Brain pericyte (primary cell): ENCODE measurements around the gene ZDHHC11B.
"Not testable (repeated sequence)": the region's sequence is repeated elsewhere in the genome, so short reads cannot be mapped to it uniquely, and the experiment has no call there.

Experiments
- DNase-seq: peaks from one replicate; pipeline ENCODE4 v3.0.0-alpha.2; 2012; ENCODE audit warnings: low read depth, low spot score

The ZDHHC11B gene

GRCh38 chr5:769485-770145 lies 14.9 kb downstream of the ZDHHC11B start:
- not testable (repeated sequence) for DNase-seq

DNA sequence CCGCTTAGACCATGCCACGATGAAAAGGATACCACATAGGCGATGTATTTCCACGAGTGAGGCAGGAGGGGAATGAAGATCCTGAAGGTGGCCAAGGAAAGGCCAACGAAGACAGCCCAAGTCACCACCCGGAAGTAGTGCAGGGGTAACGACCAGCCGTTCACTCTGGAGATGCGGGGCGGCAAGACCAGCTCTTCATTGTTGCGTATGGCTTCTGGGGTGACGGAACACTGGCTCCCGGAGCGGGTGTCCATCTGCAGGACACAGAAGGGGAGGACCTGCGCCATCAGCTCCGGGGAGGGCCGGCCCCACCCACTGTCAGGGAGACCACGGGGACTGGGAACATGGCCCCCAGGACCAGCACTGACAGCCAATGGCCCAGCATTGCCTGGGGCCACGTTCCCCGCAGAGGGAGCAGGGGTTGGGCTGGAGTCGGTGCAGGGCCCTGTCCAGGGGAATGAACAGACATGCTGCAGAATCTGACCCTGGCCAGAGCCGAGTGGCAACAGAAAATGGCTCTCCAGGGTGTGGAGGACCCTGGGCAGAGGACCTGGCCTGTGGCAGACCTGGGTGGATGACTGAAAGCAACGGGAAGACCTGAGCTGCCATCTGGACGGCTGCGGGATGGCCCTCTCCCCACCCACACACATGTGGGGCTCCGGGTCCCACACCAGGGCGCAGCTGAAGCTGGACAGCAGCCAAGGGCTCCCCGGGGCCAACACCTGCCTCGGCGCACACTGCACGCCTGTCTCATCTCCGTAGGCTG lies 17.7 kb downstream of the ZDHHC11B start:
- no peak for DNase-seq

DNA sequence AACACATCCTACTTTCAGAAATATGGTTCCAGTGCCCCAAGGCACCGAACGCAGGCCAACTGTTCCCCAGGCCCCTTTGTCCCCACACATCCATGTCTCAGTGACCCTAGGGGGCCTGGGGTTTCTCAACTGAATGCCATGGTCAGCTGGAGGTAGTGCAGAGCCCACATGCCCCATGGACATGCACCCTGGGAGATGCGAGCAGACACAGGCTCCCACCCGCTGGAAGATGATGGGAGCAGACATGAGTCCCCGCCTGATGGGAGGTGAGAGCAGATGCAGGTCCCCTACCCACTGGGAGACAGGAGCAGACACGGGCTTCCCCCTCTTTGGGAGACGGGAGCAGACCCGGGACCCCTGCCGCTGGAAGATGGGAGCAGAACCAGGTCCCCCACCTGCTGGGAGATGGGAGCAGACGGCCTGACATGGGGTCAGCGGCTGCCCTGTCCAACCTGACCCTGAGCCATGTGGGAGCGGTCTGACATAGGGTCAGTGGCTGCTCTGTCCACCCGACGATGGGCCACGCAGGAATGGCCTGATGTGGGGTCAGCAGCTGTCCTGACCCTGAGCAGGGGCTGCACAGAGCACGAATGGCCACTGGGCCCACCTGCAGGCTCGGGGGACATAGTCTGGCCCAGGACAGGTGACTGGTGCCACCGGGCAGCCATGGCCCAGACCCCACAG lies 18.4 kb downstream of the ZDHHC11B start:
- DNase-seq = no peak

- no peak for DNase-seq
Measured at GRCh38 chr5:763998-764781, 20.3 kb downstream of the ZDHHC11B start.

DNA sequence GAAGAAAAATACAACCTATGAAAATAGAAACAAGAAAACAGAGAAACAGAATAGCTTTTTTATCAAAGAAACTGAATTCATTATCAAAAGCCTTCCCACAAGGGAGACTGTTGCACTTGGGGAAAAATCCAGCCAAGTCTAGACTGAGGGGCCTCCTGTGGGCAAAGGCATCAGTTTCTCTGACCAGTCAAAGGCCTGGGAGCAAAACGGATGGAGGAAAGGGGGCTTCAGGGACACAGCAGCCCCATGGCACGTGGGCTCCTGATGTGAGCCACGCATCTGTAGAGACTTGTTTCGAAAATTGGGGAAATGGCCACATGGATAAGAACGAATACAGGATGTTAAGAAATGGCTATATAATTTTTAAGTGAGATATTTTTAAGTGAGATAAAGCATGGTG lies 21.1 kb downstream of the ZDHHC11B start:
- no peak for DNase-seq

DNA sequence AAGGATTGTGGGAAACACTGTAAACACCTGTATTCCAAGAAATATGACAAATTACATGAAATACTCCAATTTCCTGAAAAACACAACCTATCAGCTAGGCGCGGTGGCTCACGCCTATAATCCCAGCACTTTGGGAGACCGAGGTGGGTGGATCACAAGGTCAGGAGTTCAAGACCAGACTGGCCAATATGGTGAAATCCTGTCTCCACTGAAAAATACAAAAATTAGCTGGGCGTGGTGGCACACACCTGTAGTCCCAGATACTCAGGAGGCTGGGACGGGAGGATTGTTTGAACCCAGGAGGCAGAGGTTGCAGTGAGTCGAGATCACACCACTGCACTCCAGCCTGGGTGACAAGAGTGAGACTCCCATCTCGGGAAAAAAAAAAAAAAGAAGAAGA lies 21.5 kb downstream of the ZDHHC11B start:
- DNase-seq = not testable (repeated sequence)

GRCh38 chr5:761854-762710 lies 22.4 kb downstream of the ZDHHC11B start:
- no peak for DNase-seq

GRCh38 chr5:761059-761771 lies 23.3 kb downstream of the ZDHHC11B start:
- no peak for DNase-seq

GRCh38 chr5:760363-761058 lies 24.0 kb downstream of the ZDHHC11B start:
- DNase-seq = no peak

GRCh38 chr5:759781-760362 lies 24.7 kb downstream of the ZDHHC11B start:
- no peak for DNase-seq

GRCh38 chr5:759111-759751 lies 25.3 kb downstream of the ZDHHC11B start:
- no peak for DNase-seq

GRCh38 chr5:758698-759053 lies 25.9 kb downstream of the ZDHHC11B start:
- DNase-seq = no peak

- no peak for DNase-seq
Measured at GRCh38 chr5:757931-758697, 26.4 kb downstream of the ZDHHC11B start.

- no peak for DNase-seq
Measured at GRCh38 chr5:757346-757930, 27.1 kb downstream of the ZDHHC11B start.

GRCh38 chr5:756865-757345 lies 27.6 kb downstream of the ZDHHC11B start:
- DNase-seq = no peak

DNA sequence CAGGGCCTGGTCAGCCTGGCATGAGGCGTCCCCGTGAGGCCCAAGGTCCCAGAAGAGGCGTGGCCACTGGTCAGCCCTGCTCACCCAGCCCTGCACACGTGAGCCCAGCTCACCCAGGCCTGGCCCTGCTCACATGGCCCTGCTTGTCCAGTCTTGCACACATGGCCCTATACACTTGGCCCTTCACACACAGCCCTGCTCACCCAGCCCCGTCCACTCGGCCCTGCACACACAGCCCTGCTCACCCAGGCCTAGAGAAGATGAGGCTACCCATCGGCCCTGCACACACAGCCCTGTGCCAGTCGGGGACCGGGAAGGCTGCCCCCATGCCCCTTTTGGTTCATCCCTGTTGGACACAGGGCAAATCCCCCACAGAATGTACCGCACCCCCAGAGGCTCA lies 28.4 kb downstream of the ZDHHC11B start:
- no peak for DNase-seq

GRCh38 chr5:754143-754632 lies 30.3 kb downstream of the ZDHHC11B start:
- DNase-seq = not testable (repeated sequence)
